Spleen (tissue), 7 donors: Measurements from ENCODE around the gene SLC25A44.
"Not testable (repeated sequence)": the region's sequence is repeated elsewhere in the genome, so short reads cannot be mapped to it uniquely, and the experiment has no call there.

Experiments
- POLR2A ChIP-seq, 3 donors: fragments of 450-650 bp; IDR thresholded peaks; one replicate each; pipeline ENCODE4 v1.5.1; 2017; ENCODE audit warnings: antibody characterized with exemption in 3 of 3, mild to moderate bottlenecking in 1 of 3
- TF ChIP-seq, protein P1 (sequence below), 11 experiments: fragments of 200-600 bp in 7 of 11; fragments of 450-650 bp in 4 of 11; sonication (generic) in 4 of 11; IDR thresholded peaks in 8 of 11; conservative IDR thresholded peaks in 3 of 11; 1 replicate in 7 of 11; 2 replicates in 4 of 11; pipeline versions ENCODE4 v1.4.0 to v1.8.0; 2016 to 2021; ENCODE audit warnings: antibody characterized with exemption in 11 of 11, inconsistent platforms in 4 of 11, mild to moderate bottlenecking in 1 of 11
- donor health status: DM: no; HTN: no; CAD: no; lungs with moderate emphysema.
- donor health status: DM: no; HTN: no; CAD: no.
- donor health status: DM: no; HTN: no; CAD: no.

DNA sequence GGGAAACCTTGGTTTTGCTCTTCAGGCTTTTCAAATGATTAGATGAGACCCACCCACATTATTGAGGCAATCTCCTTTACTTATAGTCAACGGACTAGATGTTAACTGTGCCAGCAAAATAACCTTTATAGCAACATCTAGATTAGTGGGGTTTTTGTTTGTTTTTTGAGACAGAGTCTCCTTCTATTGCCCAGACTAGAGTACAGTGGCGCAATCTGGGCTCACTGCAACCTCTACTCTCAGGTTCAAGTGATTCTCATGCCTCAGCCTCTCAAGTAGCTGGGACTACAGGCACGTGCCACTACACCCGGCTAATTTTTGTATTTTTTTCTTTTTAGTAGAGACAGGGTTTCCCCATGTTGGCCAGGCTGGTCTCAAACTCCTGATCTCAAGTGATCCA lies 3.6 kb upstream of the SLC25A44 start:
- TF ChIP-seq, protein P1, sequence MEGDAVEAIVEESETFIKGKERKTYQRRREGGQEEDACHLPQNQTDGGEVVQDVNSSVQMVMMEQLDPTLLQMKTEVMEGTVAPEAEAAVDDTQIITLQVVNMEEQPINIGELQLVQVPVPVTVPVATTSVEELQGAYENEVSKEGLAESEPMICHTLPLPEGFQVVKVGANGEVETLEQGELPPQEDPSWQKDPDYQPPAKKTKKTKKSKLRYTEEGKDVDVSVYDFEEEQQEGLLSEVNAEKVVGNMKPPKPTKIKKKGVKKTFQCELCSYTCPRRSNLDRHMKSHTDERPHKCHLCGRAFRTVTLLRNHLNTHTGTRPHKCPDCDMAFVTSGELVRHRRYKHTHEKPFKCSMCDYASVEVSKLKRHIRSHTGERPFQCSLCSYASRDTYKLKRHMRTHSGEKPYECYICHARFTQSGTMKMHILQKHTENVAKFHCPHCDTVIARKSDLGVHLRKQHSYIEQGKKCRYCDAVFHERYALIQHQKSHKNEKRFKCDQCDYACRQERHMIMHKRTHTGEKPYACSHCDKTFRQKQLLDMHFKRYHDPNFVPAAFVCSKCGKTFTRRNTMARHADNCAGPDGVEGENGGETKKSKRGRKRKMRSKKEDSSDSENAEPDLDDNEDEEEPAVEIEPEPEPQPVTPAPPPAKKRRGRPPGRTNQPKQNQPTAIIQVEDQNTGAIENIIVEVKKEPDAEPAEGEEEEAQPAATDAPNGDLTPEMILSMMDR (IDR thresholded peaks at IDR 0.05 in 8 of 11, conservative IDR thresholded peaks at IDR 0.05 in 3 of 11): not testable (repeated sequence)
- not testable (repeated sequence) for TF ChIP-seq POLR2A (IDR thresholded peaks at IDR 0.05)
